ENCODE results near the gene SUSD6.

SUSD6 gene

DNA sequence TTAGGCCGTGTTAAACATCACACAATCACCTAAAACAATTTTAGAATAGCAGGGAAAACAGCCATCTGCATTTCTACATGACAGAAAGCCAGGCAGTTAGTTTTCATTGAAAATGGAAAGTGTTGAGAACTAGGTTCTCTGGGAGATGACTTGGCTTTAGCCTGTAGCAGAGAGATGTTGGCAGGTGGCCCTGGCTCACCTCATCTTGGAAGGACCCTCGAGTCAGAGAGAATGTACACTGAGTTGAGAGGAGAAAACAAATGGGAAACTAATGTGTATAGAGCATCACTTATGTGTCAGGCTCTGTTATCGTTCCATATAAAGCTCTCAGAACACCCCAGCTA, 51.9 kb downstream of the SUSD6 start:
- no peak for DNase-seq
- intact Hi-C loops (cut with DNase I) = no loop called here

DNA sequence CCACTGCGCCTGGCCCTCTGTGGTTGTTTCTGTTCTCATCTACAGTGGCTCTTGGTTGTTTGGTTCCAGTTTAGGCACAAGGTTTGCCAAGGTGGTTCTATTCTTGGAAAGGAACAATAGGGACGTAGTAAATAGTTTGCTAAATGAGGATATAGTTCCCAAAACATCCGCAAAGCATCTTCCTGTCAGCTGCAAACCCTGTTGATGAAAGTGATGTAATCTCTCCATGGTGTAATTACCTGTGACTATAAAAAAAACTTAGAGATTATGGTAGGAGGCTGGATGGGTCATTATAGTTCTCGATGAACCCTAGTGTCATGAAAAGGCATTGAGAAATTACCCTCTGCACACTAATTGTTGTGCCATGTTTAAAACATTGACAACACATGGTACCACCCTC, 52.9 kb downstream of the SUSD6 start:
- intact Hi-C loops (cut with DNase I) = no loop called here
- no peak for DNase-seq

DNA sequence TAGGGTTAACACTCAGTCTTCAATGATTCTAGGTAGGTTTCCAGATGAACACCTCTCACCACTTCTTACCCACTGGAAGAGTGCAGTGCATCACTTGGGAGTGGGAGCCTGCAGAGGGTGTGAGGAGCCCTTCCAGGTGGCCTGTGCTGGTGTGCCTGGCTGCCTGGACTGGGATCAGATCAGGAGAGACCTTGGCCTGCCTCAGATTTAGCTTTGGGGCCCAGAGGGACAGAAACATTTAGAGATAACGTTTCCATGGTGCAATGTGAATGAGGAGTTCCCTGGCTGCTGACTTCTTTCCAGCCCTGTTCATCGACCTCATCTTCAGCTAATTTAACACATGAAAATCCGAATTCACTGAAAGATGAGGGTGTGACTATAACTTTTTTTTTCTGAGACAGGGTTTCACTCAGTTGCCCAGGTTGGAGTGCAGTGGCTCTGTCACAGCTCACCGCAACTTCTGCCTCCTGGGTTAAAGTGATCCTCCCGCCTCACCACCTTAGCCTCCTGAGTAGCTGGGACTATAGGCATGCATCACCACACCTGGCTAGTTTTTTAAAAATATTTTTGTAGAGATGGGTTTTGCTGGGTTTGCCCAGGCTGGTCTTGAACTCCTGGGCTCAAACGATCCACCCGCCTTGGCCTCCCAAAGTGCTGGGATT, 53.6 kb downstream of the SUSD6 start:
- DNase-seq = no peak
- intact Hi-C loops (cut with DNase I) = no loop called here

DNA sequence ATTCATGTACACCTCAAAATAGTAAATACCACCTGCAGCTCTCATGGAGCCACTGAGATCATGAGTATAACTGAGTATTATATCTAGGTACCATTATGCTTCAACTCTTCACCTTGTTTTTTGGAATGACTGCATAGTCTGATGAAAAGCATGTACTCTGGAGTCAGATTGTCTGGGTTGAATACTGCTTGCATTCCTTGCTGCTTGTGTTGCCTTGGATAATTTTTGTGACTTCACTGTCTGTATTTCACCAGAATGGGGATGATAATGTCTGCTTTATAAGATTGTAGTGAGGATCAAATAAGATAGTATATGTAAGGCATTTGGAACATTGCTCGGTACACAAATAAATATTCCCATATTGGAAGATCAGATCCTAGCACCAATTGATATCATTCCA, 54.2 kb downstream of the SUSD6 start:
- intact Hi-C loops (cut with DNase I) = no loop called here
- DNase-seq = no peak

DNA sequence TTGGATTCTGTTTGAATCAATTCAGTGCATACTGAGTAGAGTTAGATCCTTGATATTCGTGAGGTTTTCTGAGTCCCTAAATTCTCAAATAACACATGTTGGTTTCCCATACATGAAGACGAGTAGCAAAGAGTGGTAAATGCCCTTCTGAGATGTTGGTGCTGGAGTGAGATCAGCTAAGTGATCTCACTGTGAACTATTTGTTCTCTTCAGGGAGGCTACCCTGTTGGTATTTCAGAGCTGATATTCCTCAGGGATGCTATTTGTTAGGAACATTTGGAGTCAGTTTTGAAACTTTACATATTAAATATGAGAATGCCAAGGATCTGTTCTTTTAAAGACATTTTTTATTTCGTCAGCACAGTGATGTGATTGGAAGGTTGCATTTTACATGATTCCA, 54.7 kb downstream of the SUSD6 start:
- no peak for DNase-seq
- intact Hi-C loops (cut with DNase I) = no loop called here

DNA sequence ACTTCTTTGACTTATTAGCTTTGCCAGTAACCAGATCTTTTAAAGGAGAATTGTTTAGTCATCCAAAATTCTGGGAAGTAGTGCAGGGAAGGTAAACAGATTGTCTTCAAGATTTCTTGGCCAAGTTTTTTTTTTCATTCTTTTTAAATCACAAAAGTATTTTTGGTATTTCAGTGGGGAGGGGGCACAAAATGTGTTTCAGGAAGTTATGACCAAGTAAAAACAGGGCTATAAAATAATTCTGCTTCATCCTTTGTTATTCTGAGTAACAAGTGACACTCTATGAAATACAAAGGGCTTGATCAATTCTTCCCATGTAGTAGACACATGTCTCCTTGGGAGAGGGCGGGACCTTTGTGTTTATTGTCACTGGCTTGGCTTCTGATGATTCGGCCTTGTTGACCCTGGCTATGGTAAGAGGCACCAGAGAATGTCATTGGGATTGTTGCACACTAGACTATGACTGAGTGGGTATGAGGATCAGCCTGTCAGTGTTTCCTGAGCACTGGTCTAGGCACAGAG, 55.4 kb downstream of the SUSD6 start:
- intact Hi-C loops (cut with DNase I) = no loop called here
- DNase-seq = no peak

DNA sequence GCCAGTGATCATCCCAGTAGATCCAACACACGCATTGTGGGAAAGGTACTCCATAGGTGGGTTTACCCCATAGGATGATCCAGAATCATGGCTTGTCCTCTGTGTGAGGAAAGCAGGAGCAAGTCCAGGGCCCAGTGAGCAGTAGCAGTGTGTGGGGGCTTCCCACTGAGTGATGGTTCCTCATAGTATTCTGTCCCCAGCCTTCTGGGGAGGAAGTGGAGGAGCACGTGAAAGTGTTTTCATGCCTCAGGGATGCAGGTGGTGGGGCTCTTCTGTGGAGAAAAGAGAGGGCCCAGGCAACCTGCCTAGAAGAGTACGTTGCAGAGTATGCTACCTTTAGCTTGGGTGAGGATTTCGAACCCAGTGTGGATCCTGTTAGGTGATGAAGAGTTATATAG, 56.5 kb downstream of the SUSD6 start:
- intact Hi-C loops (cut with DNase I) = no loop called here
- no peak for DNase-seq

DNA sequence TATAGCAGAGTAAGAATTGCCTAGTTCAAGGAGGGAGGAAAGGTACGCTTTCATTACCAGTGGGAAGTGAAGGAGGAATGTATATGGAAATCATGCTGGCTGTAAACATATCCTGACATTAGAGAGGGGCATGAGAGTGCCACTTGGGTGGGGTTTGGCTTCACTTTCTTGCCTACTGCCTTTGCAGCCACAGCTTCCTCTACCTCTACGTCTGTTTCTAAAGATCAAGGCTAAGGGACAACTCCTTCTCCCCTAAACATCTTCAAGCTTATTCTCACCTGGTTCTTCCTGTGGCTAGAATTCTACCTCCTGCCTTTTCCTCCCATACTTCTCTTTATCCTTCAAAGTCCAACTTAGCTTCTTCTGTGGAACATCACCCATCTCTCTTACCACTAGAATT, 58.0 kb downstream of the SUSD6 start:
- intact Hi-C loops (cut with DNase I) = no loop called here
- DNase-seq = no peak

DNA sequence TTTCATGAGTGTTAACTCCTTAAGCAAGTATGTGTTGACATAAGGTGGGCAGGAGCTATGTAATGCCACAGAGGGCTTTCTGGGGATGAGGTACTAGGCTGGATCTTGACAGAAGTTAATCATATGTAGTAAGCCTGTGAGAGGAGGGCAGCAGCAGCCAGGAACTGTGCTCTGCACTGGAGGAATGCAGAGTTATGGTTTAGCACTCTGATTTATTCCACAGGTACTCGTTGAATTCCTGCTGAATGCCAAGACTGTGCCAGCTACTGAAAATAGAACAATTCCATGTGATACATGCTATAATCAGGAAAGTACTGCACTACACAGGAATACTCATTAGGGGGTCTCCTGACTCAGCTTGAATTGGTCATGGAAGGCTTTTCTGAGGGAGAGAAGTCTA, 58.7 kb downstream of the SUSD6 start:
- no peak for DNase-seq
- intact Hi-C loops (cut with DNase I) = no loop called here

DNA sequence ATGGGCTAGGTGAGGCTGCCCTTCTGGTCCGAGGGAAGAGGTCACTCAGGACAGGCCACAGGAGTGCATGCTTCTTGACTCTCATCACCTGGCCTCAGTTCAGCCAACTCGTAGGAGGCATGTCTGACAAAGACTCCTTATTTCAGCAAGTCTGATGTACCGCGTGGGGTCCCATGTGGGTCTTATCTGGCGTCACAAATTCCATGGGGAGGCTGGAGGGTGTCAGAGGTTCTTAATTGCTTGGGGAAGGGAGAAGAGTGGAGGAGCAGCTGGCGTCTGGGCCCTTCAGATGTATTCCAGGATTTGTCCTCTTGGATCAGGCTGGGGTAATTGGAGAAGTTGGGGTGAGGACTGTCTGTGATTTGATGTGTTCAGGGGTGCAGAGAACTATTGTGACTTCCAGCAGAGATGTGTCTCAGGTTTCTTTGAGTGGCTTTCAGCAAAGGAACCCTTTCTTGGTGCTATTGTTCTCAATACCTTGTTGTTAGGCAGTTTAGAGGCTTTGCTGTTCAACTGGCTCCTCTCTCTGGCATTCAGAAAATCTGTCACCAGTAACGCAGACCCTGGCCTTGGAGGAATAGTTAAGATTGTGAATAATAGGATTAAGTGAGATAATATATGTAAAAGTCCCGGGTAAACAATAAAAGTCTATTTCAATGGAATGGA, 60.1 kb downstream of the SUSD6 start:
- intact Hi-C loops (cut with DNase I) = no loop called here
- no peak for DNase-seq

DNA sequence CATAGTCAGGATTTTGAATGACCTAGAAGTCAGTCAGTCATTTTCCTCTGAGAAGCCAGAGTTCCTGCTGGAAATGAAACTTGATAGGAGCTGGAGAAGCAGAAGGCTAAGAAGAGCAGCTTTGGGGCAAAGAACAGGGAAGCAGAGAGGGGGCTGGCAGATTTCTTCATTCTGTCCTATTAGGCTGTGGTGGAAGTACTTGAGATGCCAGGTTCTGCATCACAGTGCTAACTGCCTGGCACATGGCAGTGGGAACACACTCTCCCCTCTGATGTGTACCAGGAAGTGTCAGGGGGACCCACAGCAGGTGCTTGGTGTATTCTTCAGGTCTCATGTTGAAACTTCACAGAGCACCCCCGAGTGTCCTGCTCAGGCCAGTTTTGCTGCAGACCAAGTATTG, 61.0 kb downstream of the SUSD6 start:
- intact Hi-C loops (cut with DNase I) = no loop called here

DNA sequence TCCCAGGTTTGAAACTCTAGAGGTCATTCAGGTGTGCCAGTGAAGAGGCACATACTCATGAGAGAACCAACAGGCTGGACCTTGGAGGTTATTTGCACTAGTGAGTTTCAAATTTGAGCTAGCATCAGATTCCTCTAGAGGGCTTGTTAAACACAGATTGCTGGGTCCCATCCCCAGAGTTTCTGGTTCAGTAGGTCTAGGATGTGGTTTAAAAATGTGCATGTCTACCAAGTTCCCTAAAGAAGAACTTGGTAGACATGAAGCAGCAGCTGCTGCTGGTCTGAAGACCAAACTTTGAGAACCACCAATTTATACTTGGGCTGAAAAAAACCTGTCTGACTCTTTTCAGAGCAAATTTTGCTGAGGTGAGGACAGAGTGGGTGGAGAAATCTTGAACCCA, 61.7 kb downstream of the SUSD6 start:
- no peak for DNase-seq
- intact Hi-C loops (cut with DNase I) = no loop called here

More for the DNA sequence above, 61.0 kb downstream of the SUSD6 start:
- no peak for DNase-seq

DNA sequence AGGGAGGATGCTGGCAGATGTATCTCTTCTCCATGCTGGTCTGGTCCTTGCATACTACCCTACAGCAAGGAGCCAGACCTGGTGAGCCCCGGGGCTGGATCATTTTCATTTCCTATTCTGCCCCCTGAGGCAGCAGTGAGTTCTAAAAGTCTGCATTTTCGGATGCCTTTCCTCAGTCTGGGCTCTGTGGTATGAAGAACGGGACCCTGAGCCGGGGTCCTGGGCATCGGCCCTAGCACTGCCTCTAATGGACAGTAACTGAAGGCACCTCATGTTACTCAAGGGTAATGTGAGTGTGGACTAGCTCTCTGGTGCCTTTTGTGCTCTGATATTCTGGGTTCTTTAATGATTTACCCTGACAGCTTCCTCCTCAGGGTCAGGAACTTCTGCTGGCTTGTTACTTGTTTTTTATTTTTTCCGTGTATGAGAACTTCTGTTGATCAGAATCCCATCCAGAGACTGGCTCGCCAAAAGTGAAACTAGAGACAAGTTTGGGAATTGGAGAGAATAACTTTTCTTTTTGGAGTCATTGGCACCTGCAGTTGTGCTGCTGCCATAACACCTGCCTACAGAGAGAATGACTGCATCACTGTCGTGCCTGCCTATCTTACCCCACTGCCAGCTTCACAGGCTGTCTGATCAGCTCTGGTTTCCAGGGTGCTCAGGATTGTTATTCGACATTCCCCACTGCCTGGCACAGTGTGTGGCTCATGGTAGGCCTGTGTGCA, 62.3 kb downstream of the SUSD6 start:
- intact Hi-C loops (cut with DNase I) = no loop called here
- DNase-seq = no peak

DNA sequence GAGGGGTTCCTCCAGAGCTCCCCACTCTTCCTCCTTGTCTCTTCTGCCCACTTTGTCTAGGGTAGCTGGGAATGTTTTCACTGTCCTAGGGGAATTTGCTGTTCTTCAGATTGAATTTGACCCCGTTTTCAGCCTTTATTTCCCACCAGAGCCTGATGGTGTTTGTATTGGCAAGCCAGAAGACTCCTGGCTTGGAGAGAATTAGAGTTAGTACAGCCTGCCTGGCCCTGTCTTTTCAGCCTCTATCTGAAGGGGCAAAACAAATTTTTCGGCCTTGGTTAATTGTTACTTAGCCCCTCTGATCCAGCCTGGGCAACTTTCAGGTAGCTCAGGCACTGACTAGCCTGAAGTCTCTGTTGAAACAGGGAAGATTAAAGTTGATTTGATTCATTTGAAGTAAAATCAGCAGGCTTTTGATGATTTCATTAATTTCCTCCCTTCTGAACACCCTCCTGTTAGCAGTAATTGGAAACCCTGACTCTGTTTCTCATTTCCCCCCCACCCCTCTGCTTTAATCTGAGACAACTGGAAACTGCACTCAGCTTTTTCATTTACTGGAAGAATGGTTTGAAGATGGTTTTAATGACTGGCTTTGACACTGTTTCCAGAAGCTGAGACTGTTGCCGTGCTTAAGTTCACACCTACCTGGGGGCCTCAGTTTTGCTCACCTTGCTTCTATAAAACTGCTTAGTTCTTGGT, 63.3 kb downstream of the SUSD6 start:
- DNase-seq = no peak
- intact Hi-C loops (cut with DNase I) = no loop called here

DNA sequence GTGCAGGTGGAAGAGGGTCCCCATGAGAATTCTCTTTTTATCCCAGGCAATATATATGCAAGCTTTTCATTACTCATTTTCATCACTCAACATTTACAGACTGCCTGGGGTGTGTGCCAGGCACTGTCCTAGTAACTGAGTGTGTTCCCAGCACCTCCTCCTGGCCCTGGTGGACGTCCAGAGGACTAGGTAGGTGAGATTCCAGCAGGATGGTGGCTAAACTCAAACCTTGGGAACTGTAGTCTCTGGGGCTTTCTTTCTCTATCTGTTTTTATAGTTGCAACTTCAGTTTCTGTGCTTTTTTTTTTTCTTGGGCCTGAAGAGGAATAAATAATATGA, 63.8 kb downstream of the SUSD6 start:
- DNase-seq = no peak
- intact Hi-C loops (cut with DNase I) = no loop called here

DNA sequence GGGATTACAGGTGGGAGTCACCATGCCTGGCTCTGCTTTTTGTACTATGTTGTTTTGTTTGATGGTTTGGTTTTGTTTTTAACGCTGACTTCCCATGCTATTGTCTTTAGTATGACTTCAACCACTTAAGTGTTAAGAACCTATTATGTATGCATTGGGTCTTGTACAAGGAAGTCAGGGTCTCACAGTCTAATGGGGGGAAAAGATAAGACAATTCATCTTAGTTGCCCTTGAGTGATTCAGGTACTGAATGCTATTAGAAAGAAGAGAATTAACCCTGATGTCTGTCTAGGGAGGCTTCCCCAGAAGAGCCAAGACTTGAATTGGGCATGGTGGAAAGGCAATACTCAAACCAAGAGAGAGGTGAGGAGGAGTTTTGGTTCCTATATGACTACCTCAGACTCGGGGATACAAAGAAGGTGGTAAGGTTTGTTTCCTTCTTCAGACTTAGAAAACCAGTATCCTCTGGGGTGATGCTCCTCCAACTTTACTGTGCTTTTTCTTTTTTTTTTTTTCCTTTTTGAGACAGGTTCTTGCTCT, 64.6 kb downstream of the SUSD6 start:
- intact Hi-C loops (cut with DNase I) = no loop called here
- no peak for DNase-seq

DNA sequence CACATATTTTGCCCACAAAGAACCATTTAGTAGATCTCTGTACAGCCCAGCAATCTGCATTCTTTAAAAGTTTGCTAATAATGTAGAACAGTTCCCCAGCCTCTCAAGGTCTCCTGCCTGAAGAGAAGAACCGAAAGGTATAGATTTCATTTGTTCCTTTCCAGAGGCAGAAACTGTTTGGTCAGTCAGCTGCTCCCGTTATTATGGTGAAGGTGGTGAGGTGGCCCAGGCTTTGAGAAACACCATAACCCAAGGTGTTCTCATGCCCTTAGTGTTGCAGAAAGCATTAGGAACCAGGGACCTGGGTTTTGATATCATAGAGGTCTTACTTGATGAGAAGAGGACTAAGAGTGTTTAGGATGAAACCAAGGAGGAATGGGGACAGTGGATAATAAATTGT, 65.3 kb downstream of the SUSD6 start:
- intact Hi-C loops (cut with DNase I) = no loop called here
- DNase-seq = no peak

DNA sequence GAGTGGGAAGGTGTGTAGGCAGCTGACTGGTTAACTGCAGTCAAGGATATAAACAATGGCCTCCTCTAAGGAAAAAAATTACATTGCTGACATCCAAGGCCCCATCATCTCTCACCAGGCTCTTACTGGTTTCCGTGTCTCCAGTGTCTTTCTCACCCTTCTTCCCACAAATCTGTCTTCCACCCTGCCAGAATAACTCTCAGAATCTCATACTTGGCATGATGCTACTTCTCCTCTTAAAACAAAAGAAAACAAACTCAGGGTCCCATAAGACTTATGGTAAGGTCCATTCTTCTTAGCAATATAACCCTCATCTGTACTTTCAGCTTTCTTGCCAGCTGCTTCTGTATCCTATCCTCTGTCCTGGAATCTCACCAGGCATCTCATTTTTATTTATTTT, 68.9 kb downstream of the SUSD6 start:
- intact Hi-C loops (cut with DNase I) = no loop called here
- DNase-seq = no peak

DNA sequence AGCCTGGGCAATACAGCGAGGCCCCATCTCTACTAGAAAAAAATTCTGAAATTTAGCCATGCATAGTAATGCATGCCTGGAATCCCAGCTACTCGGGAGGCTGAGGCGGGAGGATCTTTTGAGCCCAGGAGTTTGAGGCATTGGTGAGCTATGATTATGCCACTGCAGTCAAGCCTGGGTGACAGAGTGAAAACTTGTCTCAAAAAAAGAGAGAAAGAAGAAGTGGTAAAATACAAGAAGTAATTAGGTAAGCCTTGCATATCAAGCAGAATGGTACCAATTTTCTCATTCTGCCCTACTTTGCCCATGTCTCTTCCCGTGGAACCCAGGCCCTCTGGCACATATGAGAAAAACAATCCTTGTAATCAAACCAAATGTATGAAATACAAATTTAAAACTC, 70.7 kb downstream of the SUSD6 start:
- intact Hi-C loops (cut with DNase I) = no loop called here
- DNase-seq = no peak

Measured in head of caudate nucleus (tissue), 42 donors.